HAP-1 (cell line): ENCODE results near the gene EYS.

Source experiments
- DNase-seq, 2 experiments: peaks; one replicate each; pipeline ENCODE4 v3.0.0-alpha.2; 2016 to 2020; ENCODE audit warnings: low spot score in 2 of 2
- H3K27me3 ChIP-seq: fragments of 250-450 bp; sonication (Bioruptor Pico); 2 replicates; pipeline ENCODE4 v1.5.1; 2020; ENCODE audit warnings: low read depth, mild to moderate bottlenecking, moderate library complexity
- H3K36me3 ChIP-seq: fragments of 250-450 bp; sonication (Bioruptor Pico); replicated peaks from 2 replicates; pipeline ENCODE4 v1.5.1; 2020; ENCODE audit warnings: mild to moderate bottlenecking
- H3K4me1 ChIP-seq: fragments of 250-450 bp; sonication (Bioruptor Pico); 2 replicates; pipeline ENCODE4 v1.5.1; 2020; ENCODE audit warnings: mild to moderate bottlenecking
- H3K4me3 ChIP-seq: fragments of 250-450 bp; sonication (Bioruptor Pico); 2 replicates; pipeline ENCODE4 v1.5.1; 2020; ENCODE audit warnings: mild to moderate bottlenecking, moderate library complexity
- H3K9me3 ChIP-seq: fragments of 250-450 bp; sonication (Bioruptor Pico); 2 replicates; pipeline ENCODE4 v1.5.1; 2020; ENCODE audit warnings: mild to moderate bottlenecking, moderate library complexity
- in situ Hi-C: fragments of 300-500 bp; cut with MboI; formaldehyde crosslinking; loops from 3 replicates; pipeline ENCODE4 v1.14.3; 2020; ENCODE audit warnings: low sequenced_read_pairs, inconsistent platforms, mixed read lengths

Gene EYS

DNA sequence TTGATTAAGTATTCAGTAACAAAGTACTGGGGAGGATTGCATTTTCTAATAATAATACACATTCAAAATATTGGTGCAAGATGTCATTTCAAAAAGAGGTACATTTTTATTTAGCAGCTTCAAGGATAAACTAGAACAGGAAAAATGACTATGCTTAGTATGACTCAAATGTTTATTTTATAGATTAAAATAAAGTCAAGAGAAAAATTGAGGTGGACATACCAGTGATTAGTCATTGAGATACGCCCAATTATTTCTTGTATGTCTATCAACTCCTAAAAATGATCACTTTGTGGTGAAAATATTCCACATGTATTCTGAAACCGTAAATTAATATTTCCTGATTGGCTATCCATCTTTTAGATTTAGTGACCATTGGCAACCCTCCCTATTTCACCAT, 1974.7 kb downstream of the EYS start:
- no peak for DNase-seq
- in situ Hi-C loops: no loop called here
- Histone ChIP-seq H3K4me3 (no peak overlapping the region), H3K27me3 (no peaks in the 10 kb centered on the region; the same call in 1 of the 2 replicates), H3K9me3 (no peaks in the 10 kb centered on the region), H3K4me1 (no peaks in the 10 kb centered on the region), H3K36me3 (no peaks in the 10 kb centered on the region)

DNA sequence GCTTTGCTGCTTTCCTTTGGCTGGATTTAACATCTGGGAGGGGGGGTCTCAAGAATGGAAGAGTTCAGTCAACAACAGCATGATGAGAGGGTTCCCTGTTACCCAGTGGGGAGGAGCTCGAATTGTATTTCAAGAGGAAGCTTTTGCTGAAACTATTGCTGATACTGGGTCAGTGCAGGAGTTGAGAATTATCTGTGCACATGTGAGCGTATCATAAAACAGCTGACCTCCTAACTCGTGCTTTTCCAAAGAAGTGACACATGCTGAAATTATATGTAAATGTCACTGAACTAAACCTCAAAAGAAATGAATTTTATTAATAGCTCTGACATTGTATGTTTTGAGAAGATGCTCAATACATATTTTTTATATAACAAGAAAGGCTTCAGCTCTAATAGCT, 1975.1 kb downstream of the EYS start:
- Histone ChIP-seq H3K4me1 (no peaks in the 10 kb centered on the region), H3K27me3 (no peaks in the 10 kb centered on the region; the same call in 1 of the 2 replicates), H3K36me3 (no peaks in the 10 kb centered on the region), H3K4me3 (no peak overlapping the region), H3K9me3 (no peaks in the 10 kb centered on the region)
- DNase-seq: no peak
- in situ Hi-C loops: no loop called here

DNA sequence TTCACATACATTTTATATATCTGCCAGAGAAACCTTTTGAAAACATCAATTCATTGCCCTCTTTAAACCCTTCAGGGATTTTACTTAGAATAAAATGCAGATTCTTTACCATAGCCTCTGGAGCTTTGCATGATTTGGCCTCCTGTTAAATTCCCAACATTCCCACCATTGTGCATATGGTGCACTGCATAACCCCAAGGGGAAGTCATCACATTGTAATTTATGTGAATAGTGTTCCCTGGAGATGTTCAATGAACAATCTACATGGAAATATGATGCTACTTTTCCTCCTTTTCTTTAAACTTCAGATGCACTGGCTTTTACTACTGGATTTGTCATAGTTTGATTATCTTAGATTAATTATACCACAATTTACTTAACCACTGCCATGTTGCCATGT, 1976.7 kb downstream of the EYS start:
- Histone ChIP-seq H3K4me1 (no peaks in the 10 kb centered on the region), H3K27me3 (no peaks in the 10 kb centered on the region; the same call in 1 of the 2 replicates), H3K36me3 (no peaks in the 10 kb centered on the region), H3K9me3 (no peaks in the 10 kb centered on the region), H3K4me3 (no peak overlapping the region)
- no peak for DNase-seq
- in situ Hi-C loops: no loop called here

DNA sequence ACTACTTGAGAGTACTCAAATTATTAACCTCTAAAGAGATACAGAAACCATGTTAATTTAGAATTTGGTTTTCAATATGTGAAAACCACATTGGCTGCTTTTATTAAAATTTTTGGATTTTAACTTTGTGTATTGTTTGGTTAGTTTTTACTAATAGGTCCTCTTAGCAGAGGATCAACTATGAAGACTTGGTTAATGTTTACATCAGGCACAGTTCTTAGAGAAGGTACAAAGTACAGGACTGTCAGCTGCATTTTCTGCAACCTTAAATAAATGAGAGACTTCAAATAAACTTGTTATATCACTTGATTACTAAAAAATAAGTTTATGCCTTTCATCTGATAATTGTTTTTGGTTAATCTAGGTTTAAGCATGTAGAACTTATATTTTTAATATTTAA, 1982.3 kb downstream of the EYS start:
- DNase-seq: no peak
- Histone ChIP-seq H3K9me3 (no peaks in the 10 kb centered on the region), H3K4me3 (no peak overlapping the region), H3K27me3 (no peaks in the 10 kb centered on the region; the same call in 1 of the 2 replicates), H3K4me1 (no peaks in the 10 kb centered on the region), H3K36me3 (no peaks in the 10 kb centered on the region)
- in situ Hi-C loops: no loop called here

DNA sequence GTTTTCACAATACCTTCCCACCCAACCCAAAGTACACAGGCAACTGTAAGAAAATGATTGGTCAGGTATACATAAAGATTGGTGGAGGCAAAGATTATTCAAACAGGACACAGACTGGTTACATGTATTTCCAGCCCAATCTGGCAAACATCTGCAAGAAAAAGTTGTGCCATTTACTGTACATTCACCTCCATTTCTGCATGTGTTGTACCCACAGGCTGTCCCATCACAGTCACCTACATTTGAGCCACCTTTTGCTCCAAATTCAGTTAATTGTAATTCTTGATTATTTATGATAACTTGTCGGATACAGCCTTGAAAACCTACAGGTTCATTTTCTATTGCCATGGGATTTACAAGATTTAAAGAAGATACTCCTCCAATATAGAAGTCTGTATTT, 1985.8 kb downstream of the EYS start:
- Histone ChIP-seq H3K27me3 (no peaks in the 10 kb centered on the region), H3K9me3 (no peaks in the 10 kb centered on the region), H3K4me3 (no peak overlapping the region), H3K4me1 (no peaks in the 10 kb centered on the region), H3K36me3 (no peaks in the 10 kb centered on the region)
- in situ Hi-C loops: no loop called here
- DNase-seq: no peak

DNA sequence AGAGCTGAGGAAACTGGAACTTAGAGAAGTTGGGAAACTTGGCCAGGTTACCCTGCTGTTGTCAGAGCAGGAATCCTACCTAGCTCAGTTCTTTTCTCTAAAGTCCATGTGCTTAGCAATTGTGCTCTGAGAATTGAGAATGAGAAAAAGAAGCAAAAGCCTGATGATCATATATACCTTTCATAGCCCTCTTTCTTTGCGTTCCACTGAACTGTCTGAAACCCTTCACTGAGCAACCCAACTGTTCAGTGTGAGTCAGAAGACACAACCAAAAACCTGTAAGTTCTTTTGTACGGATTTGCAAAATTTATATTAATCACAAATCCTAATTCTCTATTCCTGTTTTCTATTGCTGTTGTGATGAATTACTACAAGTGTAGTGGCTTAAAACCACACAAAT, 1990.9 kb downstream of the EYS start:
- Histone ChIP-seq H3K9me3 (no peaks in the 10 kb centered on the region), H3K4me1 (no peaks in the 10 kb centered on the region), H3K36me3 (peaks cover 18% of the 10 kb centered on the region), H3K27me3 (no peaks in the 10 kb centered on the region), H3K4me3 (no peak overlapping the region)
- no peak for DNase-seq
- in situ Hi-C loops: no loop called here

DNA sequence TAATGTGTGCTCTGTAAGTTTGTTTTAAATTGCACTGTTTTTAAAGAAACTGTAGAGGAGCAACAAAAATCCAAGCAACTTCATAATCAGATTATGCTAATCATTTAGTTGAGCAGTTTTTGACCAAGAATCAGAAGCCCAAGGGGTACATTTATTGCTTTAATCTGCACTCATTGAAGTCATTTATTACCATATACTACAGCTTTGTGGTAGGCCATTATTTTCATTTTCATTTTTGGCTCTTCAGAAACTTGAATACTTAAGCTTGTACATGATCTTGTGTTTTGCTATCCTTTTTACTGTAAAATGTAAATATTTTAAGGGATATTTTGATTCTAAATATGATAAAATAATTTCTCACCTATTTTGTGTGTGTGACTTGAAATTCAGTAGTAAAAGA, 1992.9 kb downstream of the EYS start:
- H3K4me1 ChIP-seq: no peaks in the 10 kb centered on the region
- in situ Hi-C loops: no loop called here
- H3K27me3 ChIP-seq: no peaks in the 10 kb centered on the region
- H3K4me3 ChIP-seq: no peak overlapping the region
- H3K36me3 ChIP-seq: peaks cover 36% of the 10 kb centered on the region
- DNase-seq: no peak
- no peaks in the 10 kb centered on the region for H3K9me3 ChIP-seq

DNA sequence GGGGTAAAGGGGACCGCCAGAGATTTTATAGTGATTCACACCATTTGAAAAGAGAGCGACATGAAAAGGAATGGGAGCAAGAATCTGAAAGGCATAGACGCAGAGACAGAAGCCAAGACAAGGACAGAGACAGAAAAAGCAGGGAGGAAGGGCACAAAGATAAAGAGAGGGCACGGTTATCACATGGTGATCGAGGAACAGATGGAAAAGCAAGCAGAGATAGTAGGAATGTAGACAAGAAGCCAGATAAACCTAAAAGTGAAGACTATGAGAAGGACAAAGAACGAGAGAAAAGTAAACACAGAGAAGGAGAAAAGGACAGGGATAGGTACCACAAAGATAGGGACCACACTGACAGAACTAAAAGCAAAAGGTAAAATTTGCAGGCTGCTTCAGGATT, 1993.7 kb downstream of the EYS start:
- Histone ChIP-seq H3K36me3 (peaks cover 41% of the 10 kb centered on the region), H3K4me1 (no peaks in the 10 kb centered on the region), H3K27me3 (no peaks in the 10 kb centered on the region), H3K4me3 (no peak overlapping the region), H3K9me3 (no peaks in the 10 kb centered on the region)
- in situ Hi-C loops: no loop called here
- no peak for DNase-seq

DNA sequence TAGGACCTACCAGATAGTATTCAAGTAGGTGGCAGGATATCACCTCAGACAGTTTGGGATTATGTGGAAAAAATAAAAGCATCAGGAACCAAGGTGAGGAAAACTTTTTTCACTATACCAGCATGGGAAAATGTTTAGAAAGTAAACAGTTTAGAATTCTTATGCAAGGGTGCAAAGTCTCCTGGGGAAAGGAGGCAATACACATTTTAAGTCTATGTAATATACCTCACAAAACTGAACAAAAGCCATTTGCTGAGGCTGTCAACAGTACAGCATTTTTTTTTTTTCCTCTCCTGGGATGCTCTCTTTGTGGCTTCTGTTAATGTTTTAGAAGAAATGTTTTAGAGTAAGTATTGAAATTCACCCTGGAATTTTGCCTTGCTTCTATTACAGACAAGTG, 1997.9 kb downstream of the EYS start:
- Histone ChIP-seq H3K36me3 (peaks cover 61% of the 10 kb centered on the region), H3K4me3 (no peak overlapping the region), H3K9me3 (no peaks in the 10 kb centered on the region), H3K27me3 (no peaks in the 10 kb centered on the region), H3K4me1 (no peaks in the 10 kb centered on the region)
- in situ Hi-C loops: no loop called here
- no peak for DNase-seq

DNA sequence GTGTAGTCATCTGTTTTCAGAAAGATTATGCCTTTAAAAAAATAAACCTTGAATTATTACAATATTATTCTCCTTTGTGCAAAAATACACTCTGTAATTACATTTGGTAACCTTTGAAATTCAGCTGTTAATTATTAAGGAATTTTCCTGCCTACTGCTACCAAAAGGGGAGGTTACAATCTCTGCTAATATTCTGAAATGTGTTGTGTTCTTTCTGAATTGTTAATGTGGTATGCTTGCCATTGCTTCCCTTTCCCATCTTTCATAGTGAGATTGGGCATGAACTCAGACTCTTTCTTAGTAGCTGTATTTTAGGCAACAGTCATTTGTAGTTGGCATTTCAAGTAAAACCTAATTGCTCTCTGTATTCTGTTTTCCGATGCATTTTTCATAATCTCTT, 1998.4 kb downstream of the EYS start:
- Histone ChIP-seq H3K27me3 (no peaks in the 10 kb centered on the region), H3K4me3 (no peak overlapping the region), H3K36me3 (peaks cover 66% of the 10 kb centered on the region), H3K4me1 (no peaks in the 10 kb centered on the region), H3K9me3 (no peaks in the 10 kb centered on the region)
- DNase-seq: no peak
- in situ Hi-C loops: no loop called here

DNA sequence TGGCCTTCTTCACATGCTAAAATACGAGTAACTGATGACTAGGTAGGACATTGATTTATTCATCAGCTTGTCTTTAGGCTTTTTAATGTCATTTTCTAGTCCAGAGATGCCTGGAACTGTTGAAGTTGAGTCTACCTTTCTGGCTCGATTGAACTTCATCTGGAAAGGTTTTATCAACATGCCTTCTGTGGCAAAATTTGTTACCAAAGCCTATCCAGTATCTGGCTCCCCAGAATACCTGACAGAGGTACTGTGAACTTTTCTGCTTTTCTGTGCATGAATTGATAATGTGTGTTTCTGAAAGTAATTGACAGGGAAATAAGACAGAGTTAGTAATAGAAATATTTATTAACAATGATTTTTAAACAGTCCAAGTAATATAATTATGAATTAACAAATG, 2000.4 kb downstream of the EYS start:
- Histone ChIP-seq H3K9me3 (no peaks in the 10 kb centered on the region), H3K4me3 (no peak overlapping the region), H3K4me1 (no peaks in the 10 kb centered on the region), H3K36me3 (peaks cover 60% of the 10 kb centered on the region), H3K27me3 (no peaks in the 10 kb centered on the region)
- in situ Hi-C loops: no loop called here
- no peak for DNase-seq

DNA sequence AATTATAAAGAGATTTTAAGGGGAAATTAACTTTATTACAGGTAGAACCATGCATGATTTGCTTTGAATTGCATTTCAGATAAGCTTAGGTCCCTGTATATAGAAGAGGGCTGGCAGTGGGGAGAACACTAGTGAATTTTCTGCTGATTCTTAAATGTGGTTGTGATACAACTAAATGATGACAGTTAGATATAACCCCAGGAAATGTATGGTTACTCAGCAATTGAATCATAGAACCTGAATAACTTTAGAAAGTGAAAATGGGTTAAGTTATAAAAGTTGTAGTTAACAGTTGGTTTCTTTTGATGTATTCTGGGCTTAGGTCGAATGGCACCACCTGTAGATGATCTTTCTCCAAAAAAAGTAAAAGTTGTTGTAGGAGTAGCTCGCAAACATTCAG, 2001.3 kb downstream of the EYS start:
- H3K27me3 ChIP-seq: no peaks in the 10 kb centered on the region
- no peaks in the 10 kb centered on the region for H3K9me3 ChIP-seq
- in situ Hi-C loops: no loop called here
- peaks cover 59% of the 10 kb centered on the region for H3K36me3 ChIP-seq
- H3K4me1 ChIP-seq: no peaks in the 10 kb centered on the region
- DNase-seq: no peak
- no peak overlapping the region for H3K4me3 ChIP-seq

DNA sequence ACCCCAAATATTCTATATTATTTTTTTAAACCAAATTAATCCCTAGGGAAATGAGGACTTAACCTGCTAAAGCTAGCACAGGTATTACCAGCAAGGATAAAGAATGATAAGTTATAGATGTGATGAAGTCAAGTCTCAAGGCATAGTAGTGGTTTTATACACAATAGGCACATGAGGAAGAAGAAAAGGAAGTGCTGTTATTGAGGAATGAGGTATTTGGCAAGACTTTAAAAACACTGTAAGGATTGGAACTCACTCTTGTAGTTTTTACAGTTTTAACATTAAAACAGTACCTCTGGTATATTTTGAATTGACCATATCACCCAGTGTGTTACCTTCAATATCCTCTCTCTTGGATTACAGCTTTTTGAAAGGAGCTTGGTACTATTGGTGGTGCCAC, 2016.8 kb downstream of the EYS start:
- no peak overlapping the region for H3K4me3 ChIP-seq
- in situ Hi-C loops: no loop called here
- no peak for DNase-seq
- H3K9me3 ChIP-seq: no peaks in the 10 kb centered on the region
- H3K36me3 ChIP-seq: peaks cover 4% of the 10 kb centered on the region
- no peaks in the 10 kb centered on the region for H3K27me3 ChIP-seq
- no peaks in the 10 kb centered on the region for H3K4me1 ChIP-seq

DNA sequence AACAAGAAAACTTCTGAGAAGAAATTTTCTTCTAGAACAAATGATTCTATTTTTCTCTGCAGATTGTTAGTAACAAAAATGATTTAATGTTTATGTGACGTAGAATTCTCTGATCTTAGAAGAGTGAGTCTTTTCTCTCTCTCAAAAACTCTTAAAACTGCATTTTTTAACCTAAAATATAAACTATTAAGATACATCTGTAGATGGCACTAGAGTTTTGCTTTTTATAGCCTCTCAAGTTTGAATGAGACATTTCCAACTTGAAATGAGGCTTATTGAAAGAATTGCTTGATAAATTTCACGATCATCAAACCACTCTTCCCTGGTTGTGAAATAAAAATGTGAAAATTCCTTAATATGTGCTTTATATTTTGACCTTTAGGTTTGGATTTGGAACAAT, 2017.6 kb downstream of the EYS start:
- Histone ChIP-seq H3K4me3 (no peak overlapping the region), H3K4me1 (no peaks in the 10 kb centered on the region), H3K9me3 (no peaks in the 10 kb centered on the region), H3K36me3 (peaks cover 12% of the 10 kb centered on the region), H3K27me3 (no peaks in the 10 kb centered on the region)
- DNase-seq: no peak
- in situ Hi-C loops: no loop called here

DNA sequence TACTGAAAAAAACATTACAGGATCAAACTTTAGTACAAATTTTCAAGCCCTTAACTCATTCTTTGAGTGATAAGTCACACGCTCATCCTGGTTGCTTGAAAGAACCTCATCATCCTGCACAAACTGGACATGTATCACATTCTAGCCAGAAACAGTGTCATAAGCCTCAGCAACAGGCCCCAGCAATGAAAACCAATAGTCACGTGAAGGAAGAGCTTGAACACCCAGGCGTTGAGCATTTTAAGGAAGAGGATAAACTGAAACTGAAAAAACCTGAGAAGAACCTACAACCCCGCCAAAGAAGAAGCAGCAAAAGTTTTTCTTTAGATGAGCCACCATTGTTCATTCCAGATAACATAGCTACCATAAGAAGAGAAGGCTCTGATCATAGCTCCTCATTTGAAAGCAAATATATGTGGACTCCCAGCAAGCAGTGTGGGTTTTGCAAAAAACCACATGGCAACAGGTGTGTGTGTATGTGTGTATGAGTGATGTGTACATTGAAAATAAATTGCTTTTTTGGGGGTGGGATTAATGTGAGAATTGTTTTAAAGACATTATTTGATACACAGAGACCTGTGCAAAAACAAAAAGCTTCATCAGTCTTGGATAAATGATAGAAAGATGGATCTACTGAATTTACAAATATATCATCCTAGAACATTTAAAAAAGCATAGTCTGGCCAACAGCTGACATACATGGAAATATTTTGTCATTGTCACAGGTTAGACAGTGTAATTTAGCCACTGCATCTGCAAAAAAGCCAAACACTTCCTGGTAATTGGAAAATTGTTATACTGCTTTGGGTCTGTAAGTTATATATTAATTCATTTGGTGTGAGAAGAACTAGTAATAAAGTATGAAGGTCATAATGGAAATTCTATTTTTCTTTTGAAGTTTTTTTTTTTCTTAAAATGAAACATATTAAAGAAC, 2021.3 kb downstream of the EYS start:
- H3K9me3 ChIP-seq: no peaks in the 10 kb centered on the region
- no peaks in the 10 kb centered on the region for H3K4me1 ChIP-seq
- no peak for DNase-seq
- peaks cover 15% of the 10 kb centered on the region for H3K36me3 ChIP-seq
- in situ Hi-C loops: no loop called here
- H3K4me3 ChIP-seq: no peak overlapping the region
- H3K27me3 ChIP-seq: no peaks in the 10 kb centered on the region
